Measurements from ENCODE around the gene YEATS4. TPM values are rescaled to one million over a fixed set of nuclear protein-coding genes. Genes with fewer than 3 reads are reported as not detected.

The YEATS4 gene
- total RNA-seq, 1 experiment from 2014 or later = 37.1 TPM

DNA sequence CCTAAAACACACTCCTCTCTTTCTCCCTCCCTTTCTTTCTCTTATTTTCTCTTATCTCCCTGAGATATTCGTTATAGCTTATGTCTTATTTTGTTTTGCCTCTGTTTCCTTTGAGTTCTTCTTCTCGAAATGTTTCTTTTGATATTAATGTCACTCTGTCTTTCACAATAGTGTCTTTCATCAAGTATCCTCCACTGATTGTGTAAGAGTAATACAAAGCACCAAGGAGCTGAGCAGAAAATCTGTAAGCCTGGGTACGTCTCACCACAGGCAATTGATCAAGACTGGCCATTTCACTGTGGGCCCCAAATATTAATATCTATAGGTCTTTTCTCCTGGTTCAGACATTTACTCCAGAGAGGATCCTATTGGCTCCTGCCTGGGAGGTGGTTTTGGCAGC is 16.2 kb upstream of the YEATS4 start:
- Mint-ChIP-seq H3K27me3 (ENCODE audit: low read depth) (no peaks in the 10 kb centered on the region), H3K4me1 (no peaks in the 10 kb centered on the region; the same call in 1 of the 2 replicates), H3K27ac (no peak overlapping the region), H3K4me3 (no peak overlapping the region), H3K36me3 (no peaks in the 10 kb centered on the region), H3K9me3 (no peaks in the 10 kb centered on the region)
- no peak for ATAC-seq
- no peak for TF ChIP-seq ZNF219 (CRISPR knock-in tag; IDR thresholded peaks at IDR 0.05; ENCODE audit: borderline replicate concordance)
- no peak for TF ChIP-seq MYBL2 (CRISPR knock-in tag; IDR thresholded peaks at IDR 0.05)
- no peak for TF ChIP-seq NR3C1 (CRISPR knock-in tag; conservative IDR thresholded peaks at IDR 0.05; ENCODE audit: low read depth)
- no peak for DNase-seq (ENCODE audit: low spot score)
- POLR2A ChIA-PET = no interaction called here
- CTCF ChIA-PET = no interaction called here

- H3K27me3 Mint-ChIP-seq (ENCODE audit: low read depth) = no peaks in the 10 kb centered on the region
- no peaks in the 10 kb centered on the region; the same call in 1 of the 2 replicates for H3K4me1 Mint-ChIP-seq
- DNase-seq (ENCODE audit: low spot score) (no peak), ATAC-seq (no peak)
- no peak for TF ChIP-seq E2F1 (CRISPR knock-in tag; IDR thresholded peaks at IDR 0.05)
- no peak for TF ChIP-seq ZNF423 (CRISPR knock-in tag; IDR thresholded peaks at IDR 0.05)
- no peak for TF ChIP-seq ESRRA (CRISPR knock-in tag; IDR thresholded peaks at IDR 0.05; ENCODE audit: borderline replicate concordance)
- TF ChIP-seq NR3C1 (CRISPR knock-in tag; conservative IDR thresholded peaks at IDR 0.05; ENCODE audit: low read depth) = no peak
- no peak for TF ChIP-seq CBFB (CRISPR knock-in tag; IDR thresholded peaks at IDR 0.05; ENCODE audit: low read depth)
- TF ChIP-seq, protein P1, sequence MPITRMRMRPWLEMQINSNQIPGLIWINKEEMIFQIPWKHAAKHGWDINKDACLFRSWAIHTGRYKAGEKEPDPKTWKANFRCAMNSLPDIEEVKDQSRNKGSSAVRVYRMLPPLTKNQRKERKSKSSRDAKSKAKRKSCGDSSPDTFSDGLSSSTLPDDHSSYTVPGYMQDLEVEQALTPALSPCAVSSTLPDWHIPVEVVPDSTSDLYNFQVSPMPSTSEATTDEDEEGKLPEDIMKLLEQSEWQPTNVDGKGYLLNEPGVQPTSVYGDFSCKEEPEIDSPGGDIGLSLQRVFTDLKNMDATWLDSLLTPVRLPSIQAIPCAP (CRISPR knock-in tag; IDR thresholded peaks at IDR 0.05) = no peak
- H3K9me3 Mint-ChIP-seq = no peaks in the 10 kb centered on the region
- CTCF ChIA-PET = no interaction called here
- POLR2A ChIA-PET = no interaction called here
- H3K36me3 Mint-ChIP-seq = no peaks in the 10 kb centered on the region
- H3K27ac Mint-ChIP-seq = no peak overlapping the region
- H3K4me3 Mint-ChIP-seq = no peak overlapping the region
Measured at GRCh38 chr12:69343885-69344612, 15.5 kb upstream of the YEATS4 start.

GRCh38 chr12:69345077-69345476 is 14.5 kb upstream of the YEATS4 start:
- ChIA-PET POLR2A (no interaction called here), CTCF (no interaction called here)
- DNase-seq (ENCODE audit: low spot score) (no peak), ATAC-seq (no peak)
- no peak overlapping the region for H3K27ac Mint-ChIP-seq
- H3K9me3 Mint-ChIP-seq = no peaks in the 10 kb centered on the region
- H3K4me1 Mint-ChIP-seq = no peaks in the 10 kb centered on the region; the same call in 1 of the 2 replicates
- H3K36me3 Mint-ChIP-seq = no peaks in the 10 kb centered on the region
- TF ChIP-seq TEAD4 (CRISPR knock-in tag; IDR thresholded peaks at IDR 0.05) (no peak), USF2 (CRISPR knock-in tag; IDR thresholded peaks at IDR 0.05) (no peak), TEAD1 (CRISPR knock-in tag; IDR thresholded peaks at IDR 0.05) (no peak), ESRRA (CRISPR knock-in tag; IDR thresholded peaks at IDR 0.05; ENCODE audit: borderline replicate concordance) (no peak)
- no peak overlapping the region for H3K4me3 Mint-ChIP-seq
- H3K27me3 Mint-ChIP-seq (ENCODE audit: low read depth) = no peaks in the 10 kb centered on the region

- ChIA-PET POLR2A (no interaction called here), CTCF (no interaction called here)
- Mint-ChIP-seq H3K27me3 (ENCODE audit: low read depth) (no peaks in the 10 kb centered on the region), H3K4me1 (no peaks in the 10 kb centered on the region; the same call in 1 of the 2 replicates), H3K27ac (no peak overlapping the region), H3K36me3 (no peaks in the 10 kb centered on the region), H3K9me3 (no peaks in the 10 kb centered on the region), H3K4me3 (no peak overlapping the region)
- DNase-seq (ENCODE audit: low spot score) (no peak), ATAC-seq (no peak)
- TF ChIP-seq NFATC4 (CRISPR knock-in tag; IDR thresholded peaks at IDR 0.05) (no peak), NFE2L1 (CRISPR knock-in tag; IDR thresholded peaks at IDR 0.05) (no peak), JAZF1 (CRISPR knock-in tag; IDR thresholded peaks at IDR 0.05) (no peak)
- TF ChIP-seq, protein P2, sequence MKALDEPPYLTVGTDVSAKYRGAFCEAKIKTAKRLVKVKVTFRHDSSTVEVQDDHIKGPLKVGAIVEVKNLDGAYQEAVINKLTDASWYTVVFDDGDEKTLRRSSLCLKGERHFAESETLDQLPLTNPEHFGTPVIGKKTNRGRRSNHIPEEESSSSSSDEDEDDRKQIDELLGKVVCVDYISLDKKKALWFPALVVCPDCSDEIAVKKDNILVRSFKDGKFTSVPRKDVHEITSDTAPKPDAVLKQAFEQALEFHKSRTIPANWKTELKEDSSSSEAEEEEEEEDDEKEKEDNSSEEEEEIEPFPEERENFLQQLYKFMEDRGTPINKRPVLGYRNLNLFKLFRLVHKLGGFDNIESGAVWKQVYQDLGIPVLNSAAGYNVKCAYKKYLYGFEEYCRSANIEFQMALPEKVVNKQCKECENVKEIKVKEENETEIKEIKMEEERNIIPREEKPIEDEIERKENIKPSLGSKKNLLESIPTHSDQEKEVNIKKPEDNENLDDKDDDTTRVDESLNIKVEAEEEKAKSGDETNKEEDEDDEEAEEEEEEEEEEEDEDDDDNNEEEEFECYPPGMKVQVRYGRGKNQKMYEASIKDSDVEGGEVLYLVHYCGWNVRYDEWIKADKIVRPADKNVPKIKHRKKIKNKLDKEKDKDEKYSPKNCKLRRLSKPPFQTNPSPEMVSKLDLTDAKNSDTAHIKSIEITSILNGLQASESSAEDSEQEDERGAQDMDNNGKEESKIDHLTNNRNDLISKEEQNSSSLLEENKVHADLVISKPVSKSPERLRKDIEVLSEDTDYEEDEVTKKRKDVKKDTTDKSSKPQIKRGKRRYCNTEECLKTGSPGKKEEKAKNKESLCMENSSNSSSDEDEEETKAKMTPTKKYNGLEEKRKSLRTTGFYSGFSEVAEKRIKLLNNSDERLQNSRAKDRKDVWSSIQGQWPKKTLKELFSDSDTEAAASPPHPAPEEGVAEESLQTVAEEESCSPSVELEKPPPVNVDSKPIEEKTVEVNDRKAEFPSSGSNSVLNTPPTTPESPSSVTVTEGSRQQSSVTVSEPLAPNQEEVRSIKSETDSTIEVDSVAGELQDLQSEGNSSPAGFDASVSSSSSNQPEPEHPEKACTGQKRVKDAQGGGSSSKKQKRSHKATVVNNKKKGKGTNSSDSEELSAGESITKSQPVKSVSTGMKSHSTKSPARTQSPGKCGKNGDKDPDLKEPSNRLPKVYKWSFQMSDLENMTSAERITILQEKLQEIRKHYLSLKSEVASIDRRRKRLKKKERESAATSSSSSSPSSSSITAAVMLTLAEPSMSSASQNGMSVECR (CRISPR knock-in tag; IDR thresholded peaks at IDR 0.05; ENCODE audit: borderline replicate concordance) = no peak
- TF ChIP-seq, protein P3, sequence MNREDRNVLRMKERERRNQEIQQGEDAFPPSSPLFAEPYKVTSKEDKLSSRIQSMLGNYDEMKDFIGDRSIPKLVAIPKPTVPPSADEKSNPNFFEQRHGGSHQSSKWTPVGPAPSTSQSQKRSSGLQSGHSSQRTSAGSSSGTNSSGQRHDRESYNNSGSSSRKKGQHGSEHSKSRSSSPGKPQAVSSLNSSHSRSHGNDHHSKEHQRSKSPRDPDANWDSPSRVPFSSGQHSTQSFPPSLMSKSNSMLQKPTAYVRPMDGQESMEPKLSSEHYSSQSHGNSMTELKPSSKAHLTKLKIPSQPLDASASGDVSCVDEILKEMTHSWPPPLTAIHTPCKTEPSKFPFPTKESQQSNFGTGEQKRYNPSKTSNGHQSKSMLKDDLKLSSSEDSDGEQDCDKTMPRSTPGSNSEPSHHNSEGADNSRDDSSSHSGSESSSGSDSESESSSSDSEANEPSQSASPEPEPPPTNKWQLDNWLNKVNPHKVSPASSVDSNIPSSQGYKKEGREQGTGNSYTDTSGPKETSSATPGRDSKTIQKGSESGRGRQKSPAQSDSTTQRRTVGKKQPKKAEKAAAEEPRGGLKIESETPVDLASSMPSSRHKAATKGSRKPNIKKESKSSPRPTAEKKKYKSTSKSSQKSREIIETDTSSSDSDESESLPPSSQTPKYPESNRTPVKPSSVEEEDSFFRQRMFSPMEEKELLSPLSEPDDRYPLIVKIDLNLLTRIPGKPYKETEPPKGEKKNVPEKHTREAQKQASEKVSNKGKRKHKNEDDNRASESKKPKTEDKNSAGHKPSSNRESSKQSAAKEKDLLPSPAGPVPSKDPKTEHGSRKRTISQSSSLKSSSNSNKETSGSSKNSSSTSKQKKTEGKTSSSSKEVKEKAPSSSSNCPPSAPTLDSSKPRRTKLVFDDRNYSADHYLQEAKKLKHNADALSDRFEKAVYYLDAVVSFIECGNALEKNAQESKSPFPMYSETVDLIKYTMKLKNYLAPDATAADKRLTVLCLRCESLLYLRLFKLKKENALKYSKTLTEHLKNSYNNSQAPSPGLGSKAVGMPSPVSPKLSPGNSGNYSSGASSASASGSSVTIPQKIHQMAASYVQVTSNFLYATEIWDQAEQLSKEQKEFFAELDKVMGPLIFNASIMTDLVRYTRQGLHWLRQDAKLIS (CRISPR knock-in tag; IDR thresholded peaks at IDR 0.05; ENCODE audit: borderline replicate concordance) = no peak
Measured at GRCh38 chr12:69345742-69346141, 13.8 kb upstream of the YEATS4 start.
